ENCODE data around the gene HBS1L. TPM values are rescaled to one million over a fixed set of nuclear protein-coding genes. Genes with fewer than 3 reads are reported as not detected.
A peak's percentile ranks its signal among the peaks of the same experiment; 100 is the strongest.

Gene HBS1L
- total RNA-seq, 2 experiments from 2014 or later: 150 to 153 TPM

GRCh38 chr6:134956676-134957075 is 97.9 kb downstream of the HBS1L start:
- no peak for DNase-seq
- no peaks in the 10 kb centered on the region for H3K27me3 Mint-ChIP-seq (ENCODE audit: low read depth)
- H3K4me3 Mint-ChIP-seq: no peak overlapping the region
- H3K9me3 Mint-ChIP-seq: peaks cover 14% of the 10 kb centered on the region
- CTCF ChIA-PET: no interaction called here
- H3K36me3 Mint-ChIP-seq (ENCODE audit: low read depth): peaks cover 26% of the 10 kb centered on the region
- H3K27ac Mint-ChIP-seq: no peak overlapping the region
- peaks cover 18% of the 10 kb centered on the region for H3K4me1 Mint-ChIP-seq (ENCODE audit: low read depth)
- intact Hi-C loops (cut with micrococcal nuclease): no loop called here

DNA sequence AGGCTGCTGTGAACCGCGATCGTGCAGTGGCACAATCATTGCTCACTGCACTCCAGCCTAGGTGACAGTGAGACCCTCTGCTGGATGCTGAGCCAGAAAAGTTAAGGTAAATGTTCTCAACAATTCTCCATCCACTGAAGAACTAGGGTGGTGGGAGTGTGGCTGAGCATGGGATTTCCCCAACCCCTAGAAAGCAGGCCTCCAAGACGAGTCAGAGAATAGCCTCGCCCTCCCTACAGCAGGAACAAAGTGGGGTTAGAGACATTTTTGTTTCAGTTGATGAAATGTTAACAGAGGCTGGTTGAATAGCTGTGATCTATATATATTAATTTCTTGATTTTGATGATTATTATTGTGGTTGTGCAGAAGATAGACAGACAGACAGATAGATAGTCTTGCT is 98.6 kb downstream of the HBS1L start:
- no peak overlapping the region for H3K4me3 Mint-ChIP-seq
- peaks cover 19% of the 10 kb centered on the region for H3K36me3 Mint-ChIP-seq (ENCODE audit: low read depth)
- H3K27me3 Mint-ChIP-seq (ENCODE audit: low read depth): no peaks in the 10 kb centered on the region
- intact Hi-C loops (cut with micrococcal nuclease): no loop called here
- peaks cover 18% of the 10 kb centered on the region for H3K4me1 Mint-ChIP-seq (ENCODE audit: low read depth)
- DNase-seq: peak; percentile 15
- CTCF ChIA-PET: no interaction called here
- peaks cover 9% of the 10 kb centered on the region for H3K9me3 Mint-ChIP-seq
- H3K27ac Mint-ChIP-seq: no peak overlapping the region

DNA sequence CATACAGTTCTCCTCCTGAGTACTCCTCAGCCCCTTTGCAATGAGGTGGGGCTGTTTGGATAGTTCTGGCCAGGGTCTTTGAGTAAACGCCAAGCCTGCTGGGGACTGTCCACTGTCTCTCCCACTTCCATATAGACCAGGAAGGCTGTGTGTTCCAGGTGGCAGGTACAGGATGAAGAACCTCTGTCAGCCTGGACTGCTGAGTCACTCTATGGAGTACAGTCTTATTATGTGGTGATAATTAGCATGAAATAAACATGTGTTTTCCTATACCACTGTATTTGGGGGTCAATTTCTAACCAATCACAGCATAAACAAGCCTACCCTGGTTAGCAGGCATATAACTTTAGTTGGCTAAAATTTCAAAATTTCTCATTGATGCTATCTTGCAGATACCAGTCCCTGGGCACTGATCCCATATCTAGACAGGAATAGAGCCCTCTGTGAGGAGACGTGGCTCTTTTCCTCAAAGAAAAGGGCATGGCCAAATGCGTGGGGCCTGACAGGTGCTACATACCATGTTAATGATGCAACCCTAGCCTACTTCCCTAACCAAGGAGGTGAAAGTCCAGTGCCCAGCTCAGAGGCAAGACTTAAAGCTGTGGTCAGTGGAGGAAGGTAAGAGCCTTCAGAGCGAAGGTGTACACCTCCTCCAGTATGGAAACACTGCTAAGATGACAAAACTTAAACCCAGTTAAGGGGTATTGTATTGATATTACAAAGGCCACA is 100.2 kb downstream of the HBS1L start:
- DNase-seq: no peak
- H3K9me3 Mint-ChIP-seq: peaks cover 4% of the 10 kb centered on the region
- H3K36me3 Mint-ChIP-seq (ENCODE audit: low read depth): peaks cover 12% of the 10 kb centered on the region
- no peak overlapping the region for H3K27ac Mint-ChIP-seq
- H3K27me3 Mint-ChIP-seq (ENCODE audit: low read depth): no peaks in the 10 kb centered on the region
- CTCF ChIA-PET: no interaction called here
- no peak overlapping the region for H3K4me3 Mint-ChIP-seq
- intact Hi-C loops (cut with micrococcal nuclease): no loop called here
- H3K4me1 Mint-ChIP-seq (ENCODE audit: low read depth): peaks cover 18% of the 10 kb centered on the region

DNA sequence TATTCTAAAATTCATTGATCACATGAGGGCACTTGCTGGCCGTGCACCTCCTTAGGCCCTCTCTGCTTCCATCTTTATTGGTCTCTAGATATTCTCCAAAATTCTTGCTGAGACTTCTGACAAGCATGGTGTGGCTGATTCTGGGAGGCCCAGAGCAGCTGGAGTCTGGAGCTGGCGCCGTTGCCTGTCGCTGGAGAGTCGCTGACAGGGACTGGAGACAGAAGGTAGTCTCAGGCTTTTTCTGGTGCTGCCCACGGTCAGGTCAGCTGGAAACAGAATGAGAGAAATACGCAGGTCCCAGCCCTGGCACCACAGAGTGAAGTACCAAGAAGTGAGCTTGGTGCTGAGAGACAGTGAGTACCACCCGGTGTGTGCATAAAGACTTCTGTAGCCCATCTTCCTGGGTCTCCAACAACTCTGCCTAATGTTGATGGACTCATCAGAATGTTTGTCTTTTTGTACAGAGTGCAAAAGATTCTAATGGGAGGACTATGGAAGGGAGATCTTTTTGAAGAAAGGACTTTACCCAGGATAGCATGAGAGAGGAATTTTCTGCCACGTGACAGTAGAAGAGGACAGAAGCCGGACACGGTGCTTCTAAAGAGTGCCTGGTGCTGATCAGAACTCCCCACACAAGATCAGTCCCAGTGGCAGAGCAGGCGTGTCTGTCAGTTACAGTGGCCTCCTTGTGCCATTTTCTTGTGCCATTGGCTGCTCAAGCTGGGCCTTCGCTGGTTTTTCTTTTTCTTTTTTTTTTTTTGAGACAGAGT is 102.9 kb downstream of the HBS1L start:
- CTCF ChIA-PET: no interaction called here
- H3K27me3 Mint-ChIP-seq (ENCODE audit: low read depth): no peaks in the 10 kb centered on the region
- DNase-seq: no peak
- H3K36me3 Mint-ChIP-seq (ENCODE audit: low read depth): no peaks in the 10 kb centered on the region
- H3K27ac Mint-ChIP-seq: no peak overlapping the region
- intact Hi-C loops (cut with micrococcal nuclease): no loop called here
- no peak overlapping the region for H3K4me3 Mint-ChIP-seq
- H3K9me3 Mint-ChIP-seq: no peaks in the 10 kb centered on the region
- H3K4me1 Mint-ChIP-seq (ENCODE audit: low read depth): peaks cover 9% of the 10 kb centered on the region

- Mint-ChIP-seq H3K4me1 (ENCODE audit: low read depth) (no peaks in the 10 kb centered on the region), H3K36me3 (ENCODE audit: low read depth) (no peaks in the 10 kb centered on the region), H3K27ac (no peak overlapping the region), H3K9me3 (no peaks in the 10 kb centered on the region), H3K4me3 (no peak overlapping the region), H3K27me3 (ENCODE audit: low read depth) (no peaks in the 10 kb centered on the region)
- CTCF ChIA-PET: interaction anchor here (1.0 to 1.2 kb wide), 2 partner anchors 10 to 52 kb away, joined by 3 to 5 read pairs; no protein-coding TSS in a partner anchor
- intact Hi-C loops (cut with micrococcal nuclease): no loop called here
- no peak for DNase-seq
Observed at GRCh38 chr6:134950482-134950881, 104.1 kb downstream of the HBS1L start.

DNA sequence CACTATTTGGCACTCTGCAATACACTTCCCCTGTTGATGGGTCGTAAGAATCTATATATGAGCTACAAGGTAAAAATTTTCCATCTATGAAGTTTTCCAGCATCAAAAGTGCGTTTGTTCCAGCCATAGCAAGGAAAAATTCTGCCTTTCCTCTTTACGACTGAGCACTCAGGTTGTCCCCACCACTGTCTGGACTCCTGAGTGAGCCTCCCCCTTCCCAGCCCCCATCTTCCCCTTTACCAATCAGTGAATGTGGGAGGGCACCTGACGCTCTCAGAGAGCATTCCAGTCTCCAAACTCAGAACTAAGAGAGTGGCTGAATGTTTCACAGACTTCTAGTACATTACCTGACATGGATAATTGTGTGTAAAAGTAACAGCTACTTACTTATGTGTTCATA is 104.7 kb downstream of the HBS1L start, which contains the start of gene ALDH8A1:
Gene ALDH8A1 (minus strand): TSS at position 175 of the 400 bp plus-strand sequence. CDS start 48 bp downstream, at position 127.
- CTCF ChIA-PET: interaction anchor here (0.6 to 1.2 kb wide), 3 partner anchors 8 to 52 kb away, joined by 3 to 5 read pairs (median 4); no protein-coding TSS in a partner anchor
- Mint-ChIP-seq H3K36me3 (ENCODE audit: low read depth) (no peaks in the 10 kb centered on the region), H3K9me3 (no peaks in the 10 kb centered on the region), H3K4me1 (ENCODE audit: low read depth) (no peaks in the 10 kb centered on the region), H3K4me3 (no peak within 1 kb of the TSS), H3K27ac (no peak within 1 kb of the TSS), H3K27me3 (ENCODE audit: low read depth) (no peaks in the 10 kb centered on the region)
- DNase-seq: no peak
- intact Hi-C loops (cut with micrococcal nuclease): no loop called here

GRCh38 chr6:134948691-134949090 is 105.9 kb downstream of the HBS1L start:
- no peaks in the 10 kb centered on the region for H3K9me3 Mint-ChIP-seq
- no peaks in the 10 kb centered on the region for H3K4me1 Mint-ChIP-seq (ENCODE audit: low read depth)
- no peak overlapping the region for H3K4me3 Mint-ChIP-seq
- no peaks in the 10 kb centered on the region for H3K36me3 Mint-ChIP-seq (ENCODE audit: low read depth)
- no peaks in the 10 kb centered on the region for H3K27me3 Mint-ChIP-seq (ENCODE audit: low read depth)
- H3K27ac Mint-ChIP-seq: no peak overlapping the region
- intact Hi-C loops (cut with micrococcal nuclease): no loop called here
- CTCF ChIA-PET: interaction anchor here (0.9 kb wide), 1 partner anchor 8 kb away, joined by 3 read pairs; no protein-coding TSS in a partner anchor
- DNase-seq: no peak

DNA sequence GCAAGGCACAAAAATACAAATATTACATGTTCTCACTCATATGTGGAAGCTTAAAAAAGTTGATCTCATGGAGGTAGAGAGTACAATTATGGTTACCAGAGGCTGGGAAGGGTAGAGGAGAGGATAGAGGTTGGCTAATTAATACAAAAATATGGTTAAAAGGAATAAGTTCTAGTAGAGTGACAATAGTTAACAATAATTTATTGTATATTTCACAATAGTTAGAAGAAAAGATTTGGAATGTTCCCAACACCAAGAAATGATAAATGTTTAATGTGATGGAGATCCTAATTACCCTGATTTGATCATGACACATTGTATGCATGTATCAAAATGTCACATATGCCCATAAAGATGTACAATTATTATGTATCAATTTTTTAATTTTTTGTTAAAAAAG is 106.5 kb downstream of the HBS1L start:
- Mint-ChIP-seq H3K4me3 (no peak overlapping the region), H3K4me1 (ENCODE audit: low read depth) (no peaks in the 10 kb centered on the region), H3K27me3 (ENCODE audit: low read depth) (no peaks in the 10 kb centered on the region), H3K9me3 (no peaks in the 10 kb centered on the region), H3K27ac (no peak overlapping the region), H3K36me3 (ENCODE audit: low read depth) (no peaks in the 10 kb centered on the region)
- no peak for DNase-seq
- intact Hi-C loops (cut with micrococcal nuclease): no loop called here
- CTCF ChIA-PET: interaction anchor here (0.9 to 1.3 kb wide), 2 partner anchors 8 to 65 kb away, joined by 3 to 4 read pairs; no protein-coding TSS in a partner anchor

GRCh38 chr6:134945045-134945444 is 109.6 kb downstream of the HBS1L start:
- intact Hi-C loops (cut with micrococcal nuclease): no loop called here
- Mint-ChIP-seq H3K27me3 (ENCODE audit: low read depth) (no peaks in the 10 kb centered on the region), H3K4me1 (ENCODE audit: low read depth) (no peaks in the 10 kb centered on the region), H3K9me3 (no peaks in the 10 kb centered on the region), H3K4me3 (no peak overlapping the region), H3K36me3 (ENCODE audit: low read depth) (no peaks in the 10 kb centered on the region), H3K27ac (no peak overlapping the region)
- no peak for DNase-seq
- CTCF ChIA-PET: no interaction called here

- no peak overlapping the region for H3K4me3 Mint-ChIP-seq
- CTCF ChIA-PET: interaction anchor here (0.6 kb wide), 1 partner anchor 496 kb away, joined by 3 read pairs; no protein-coding TSS in a partner anchor
Observed at GRCh38 chr6:134943522-134944111, 111.0 kb downstream of the HBS1L start.

DNA sequence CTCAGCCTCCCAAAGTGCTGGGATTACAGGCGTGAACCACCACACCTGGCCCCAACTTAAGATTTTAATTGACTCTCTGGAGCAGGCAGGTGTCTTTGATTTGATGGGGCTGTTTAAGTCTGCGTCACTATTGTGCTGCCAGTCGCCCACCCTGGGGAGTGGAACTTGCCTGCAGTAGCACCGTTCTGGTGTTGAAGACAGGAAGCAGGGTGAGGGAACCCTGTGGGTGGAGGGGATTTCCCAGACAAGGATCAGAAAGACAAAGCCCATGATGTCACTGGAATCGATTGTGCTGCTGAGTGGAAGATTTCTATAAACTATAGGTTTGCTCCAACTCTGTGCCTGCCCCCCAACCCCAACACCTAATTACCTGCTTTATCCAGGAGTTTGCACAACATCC is 115.7 kb downstream of the HBS1L start:
- DNase-seq: peak; percentile 85
- Mint-ChIP-seq H3K4me1 (ENCODE audit: low read depth) (peaks cover 21% of the 10 kb centered on the region), H3K27ac (no peak overlapping the region), H3K9me3 (no peaks in the 10 kb centered on the region), H3K27me3 (ENCODE audit: low read depth) (no peaks in the 10 kb centered on the region), H3K4me3 (no peak overlapping the region), H3K36me3 (ENCODE audit: low read depth) (no peaks in the 10 kb centered on the region)
- CTCF ChIA-PET: interaction anchor here (0.6 to 4.3 kb wide), 14 partner anchors 8 to 827 kb away, joined by 3 to 36 read pairs (median 10); no protein-coding TSS in a partner anchor
- intact Hi-C loops (cut with micrococcal nuclease): loop anchor here (1.0 to 5.0 kb wide), 3 partner anchors 243 to 783 kb away; partner anchors contain the start of gene MYB

More at GRCh38 chr6:134943522-134944111, 111.0 kb downstream of the HBS1L start:
- intact Hi-C loops (cut with micrococcal nuclease): loop anchor here (5.0 kb wide), 1 partner anchor 301 kb away; no protein-coding TSS in a partner anchor
- Mint-ChIP-seq H3K9me3 (no peaks in the 10 kb centered on the region), H3K27ac (no peak overlapping the region), H3K27me3 (ENCODE audit: low read depth) (no peaks in the 10 kb centered on the region), H3K4me1 (ENCODE audit: low read depth) (peaks cover 11% of the 10 kb centered on the region), H3K36me3 (ENCODE audit: low read depth) (no peaks in the 10 kb centered on the region)
- no peak for DNase-seq

- peaks cover 21% of the 10 kb centered on the region for H3K4me1 Mint-ChIP-seq (ENCODE audit: low read depth)
- H3K4me3 Mint-ChIP-seq: no peak overlapping the region
- no peaks in the 10 kb centered on the region for H3K27me3 Mint-ChIP-seq (ENCODE audit: low read depth)
- CTCF ChIA-PET: interaction anchor here (1.0 to 4.3 kb wide), 2 partner anchors 54 to 816 kb away, joined by 3 to 36 read pairs; no protein-coding TSS in a partner anchor
- no peaks in the 10 kb centered on the region for H3K36me3 Mint-ChIP-seq (ENCODE audit: low read depth)
- no peaks in the 10 kb centered on the region for H3K9me3 Mint-ChIP-seq
- DNase-seq: no peak
- intact Hi-C loops (cut with micrococcal nuclease): loop anchor here (1.0 to 5.0 kb wide), 2 partner anchors 245 to 813 kb away; partner anchors contain the start of gene MYB
- H3K27ac Mint-ChIP-seq: no peak overlapping the region
Observed at GRCh38 chr6:134937426-134937825, 117.2 kb downstream of the HBS1L start.

All from activated naive CD4-positive, alpha-beta T cell treated with anti-CD3 and anti-CD28 coated beads for 36 hours (primary cell).